Hippocampal formation (tissue), 2 donors: ENCODE measurements around the gene SLC39A5.
"Not testable (repeated sequence)": the region's sequence is repeated elsewhere in the genome, so short reads cannot be mapped to it uniquely, and the experiment has no call there.

Experiments used
- DNase-seq, 2 donors: peaks; one replicate each; lab custom pipeline; 2025; lab: John Stamatoyannopoulos, UW

The SLC39A5 gene

GRCh38 chr12:56280849-56281248 lies 51.0 kb downstream of the SLC39A5 start:
- no peak for DNase-seq

- no peak for DNase-seq
These were observed 52.2 kb downstream of the SLC39A5 start for GRCh38 chr12:56282030-56282429.

DNA sequence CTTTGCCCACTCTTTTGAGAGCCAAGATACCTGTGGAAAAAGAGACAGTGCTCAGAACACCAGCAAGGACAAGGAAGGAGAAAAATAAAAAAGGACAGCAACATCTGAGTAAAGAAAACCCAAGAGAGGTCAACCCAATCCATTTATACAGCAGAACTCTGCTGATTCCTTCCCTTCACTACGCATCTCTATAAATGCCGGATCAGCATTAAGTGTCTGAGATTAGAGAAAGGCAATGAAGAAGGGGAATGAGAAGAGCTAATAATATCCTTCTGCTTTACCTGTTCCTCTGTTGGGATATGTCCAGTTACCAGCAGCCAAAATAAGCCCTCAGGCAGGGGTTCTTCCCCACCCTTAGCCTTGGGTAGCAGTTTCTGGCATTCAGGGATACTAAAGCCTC lies 52.7 kb downstream of the SLC39A5 start:
- DNase-seq: no peak

- DNase-seq: not testable (repeated sequence)
These were observed 54.4 kb downstream of the SLC39A5 start for GRCh38 chr12:56284263-56284662.

- no peak for DNase-seq
These were observed 56.4 kb downstream of the SLC39A5 start for GRCh38 chr12:56286044-56286830.
